HFFc6 (cell line): ENCODE measurements around the gene PTGER3. TPM values are rescaled to one million over a fixed set of nuclear protein-coding genes. Genes with fewer than 3 reads are reported as not detected.
"Not testable (repeated sequence)": the region's sequence is repeated elsewhere in the genome, so short reads cannot be mapped to it uniquely, and the experiment has no call there.

Experiments
- DNase-seq: peaks from one replicate; pipeline ENCODE4 v3.0.0-alpha.2; 2018
- H3K27ac Mint-ChIP-seq: 2 replicates; pipeline ENCODE4 v1.8.0; 2020; ENCODE audit warnings: mild to moderate bottlenecking, mixed read lengths
- H3K27me3 Mint-ChIP-seq: 2 replicates; pipeline ENCODE4 v1.8.0; 2021; ENCODE audit warnings: mild to moderate bottlenecking, moderate library complexity, mixed read lengths; ENCODE audit not compliant: insufficient read depth
- H3K36me3 Mint-ChIP-seq: 2 replicates; pipeline ENCODE4 v1.8.0; 2021; ENCODE audit warnings: low read depth, mixed read lengths
- H3K4me1 Mint-ChIP-seq: 2 replicates; pipeline ENCODE4 v1.8.0; 2020; ENCODE audit warnings: low read depth, mixed read lengths
- H3K4me3 Mint-ChIP-seq: 2 replicates; pipeline ENCODE4 v1.8.0; 2020; ENCODE audit warnings: mild to moderate bottlenecking, moderate library complexity, mixed read lengths
- H3K9me3 Mint-ChIP-seq: 2 replicates; pipeline ENCODE4 v1.8.0; 2020; ENCODE audit warnings: mild to moderate bottlenecking, mixed read lengths
- total RNA-seq, 6 experiments: library from RNA; stranded (reverse); fragmentation: NEBNext Ultra II Directional; extraction: Animal tissue kit (Norgen Biotek cat#: 25700); gene quantifications; 2 replicates in 1 of 6; 3 replicates in 5 of 6; pipeline ENCODE4 v1.2.3, GENCODE V29; 2021
- TF ChIP-seq, protein P1 (sequence below): fragments of 200-600 bp; sonication (generic); IDR thresholded peaks from 2 replicates; pipeline ENCODE4 v1.5.0; 2021; ENCODE audit warnings: antibody characterized with exemption, mild to moderate bottlenecking

Gene PTGER3
- total RNA-seq, 6 experiments from 2014 or later = 0.40 to 2.1 (median 0.54) TPM

DNA sequence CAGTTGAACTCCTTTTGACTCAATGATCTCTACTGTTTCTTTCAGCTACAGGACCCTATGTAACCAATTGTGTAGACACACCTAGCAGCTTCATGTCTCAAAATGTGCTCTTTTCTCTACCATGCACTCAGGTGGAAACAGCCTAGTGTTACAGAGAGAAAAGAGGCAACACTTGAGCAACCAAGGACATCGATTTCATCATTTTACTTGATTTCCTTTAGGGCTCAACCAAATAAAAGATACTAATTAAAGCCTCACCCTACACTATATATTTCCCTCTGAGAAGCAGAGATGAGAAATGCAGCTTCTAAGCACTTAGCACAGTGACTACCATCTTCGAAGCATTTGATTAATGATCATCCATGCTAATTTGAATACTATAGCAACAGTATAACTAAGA is 55.1 kb downstream of the PTGER3 start:
- DNase-seq = no peak

DNA sequence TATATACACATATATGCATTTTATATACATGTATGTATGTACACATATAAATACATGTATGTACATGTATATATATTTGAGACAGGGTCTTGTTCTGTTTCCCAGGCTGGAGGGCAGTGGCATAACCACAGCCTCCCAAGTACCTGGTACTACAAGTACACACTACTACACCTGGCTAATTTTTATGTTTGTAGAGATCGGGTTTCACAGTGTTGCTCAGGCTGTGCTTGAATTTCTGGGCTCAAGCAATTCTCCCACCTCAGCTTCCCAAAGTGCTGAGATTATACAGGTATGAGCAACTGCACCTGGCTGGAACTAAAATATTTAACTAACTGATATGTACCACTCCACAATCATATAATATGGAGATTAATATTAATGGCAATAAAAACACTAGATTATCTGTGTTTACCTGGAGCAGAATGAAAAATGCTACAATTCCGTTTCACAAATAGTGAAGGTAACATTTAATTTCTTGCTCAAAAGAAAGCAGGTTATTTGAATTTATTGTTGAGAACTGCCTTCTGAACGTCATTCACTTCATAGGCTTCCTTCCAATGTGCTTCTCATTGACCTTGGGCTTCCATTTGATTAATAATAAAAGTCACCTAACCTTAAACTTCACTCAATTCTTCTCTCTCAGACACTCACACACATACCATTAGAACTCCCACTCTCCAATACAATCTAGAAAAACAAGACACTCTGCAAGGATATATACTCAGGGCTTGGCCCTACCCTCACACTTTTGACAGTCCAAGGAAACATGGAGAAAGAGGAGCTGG is 57.0 kb downstream of the PTGER3 start:
- Mint-ChIP-seq H3K4me3 (no peak overlapping the region), H3K27me3 (peaks cover 4% of the 10 kb centered on the region; the same call in 1 of the 2 replicates), H3K27ac (no peak overlapping the region), H3K4me1 (no peaks in the 10 kb centered on the region), H3K36me3 (no peaks in the 10 kb centered on the region), H3K9me3 (no peaks in the 10 kb centered on the region)
- DNase-seq = no peak
- TF ChIP-seq, protein P1, sequence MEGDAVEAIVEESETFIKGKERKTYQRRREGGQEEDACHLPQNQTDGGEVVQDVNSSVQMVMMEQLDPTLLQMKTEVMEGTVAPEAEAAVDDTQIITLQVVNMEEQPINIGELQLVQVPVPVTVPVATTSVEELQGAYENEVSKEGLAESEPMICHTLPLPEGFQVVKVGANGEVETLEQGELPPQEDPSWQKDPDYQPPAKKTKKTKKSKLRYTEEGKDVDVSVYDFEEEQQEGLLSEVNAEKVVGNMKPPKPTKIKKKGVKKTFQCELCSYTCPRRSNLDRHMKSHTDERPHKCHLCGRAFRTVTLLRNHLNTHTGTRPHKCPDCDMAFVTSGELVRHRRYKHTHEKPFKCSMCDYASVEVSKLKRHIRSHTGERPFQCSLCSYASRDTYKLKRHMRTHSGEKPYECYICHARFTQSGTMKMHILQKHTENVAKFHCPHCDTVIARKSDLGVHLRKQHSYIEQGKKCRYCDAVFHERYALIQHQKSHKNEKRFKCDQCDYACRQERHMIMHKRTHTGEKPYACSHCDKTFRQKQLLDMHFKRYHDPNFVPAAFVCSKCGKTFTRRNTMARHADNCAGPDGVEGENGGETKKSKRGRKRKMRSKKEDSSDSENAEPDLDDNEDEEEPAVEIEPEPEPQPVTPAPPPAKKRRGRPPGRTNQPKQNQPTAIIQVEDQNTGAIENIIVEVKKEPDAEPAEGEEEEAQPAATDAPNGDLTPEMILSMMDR = no peak

More for the DNA sequence above, 55.1 kb downstream of the PTGER3 start:
- Mint-ChIP-seq H3K36me3 (no peaks in the 10 kb centered on the region), H3K27ac (no peak overlapping the region), H3K9me3 (no peaks in the 10 kb centered on the region), H3K27me3 (peaks cover 4% of the 10 kb centered on the region), H3K4me3 (no peak overlapping the region), H3K4me1 (no peaks in the 10 kb centered on the region)
- TF ChIP-seq, protein P1 = no peak

DNA sequence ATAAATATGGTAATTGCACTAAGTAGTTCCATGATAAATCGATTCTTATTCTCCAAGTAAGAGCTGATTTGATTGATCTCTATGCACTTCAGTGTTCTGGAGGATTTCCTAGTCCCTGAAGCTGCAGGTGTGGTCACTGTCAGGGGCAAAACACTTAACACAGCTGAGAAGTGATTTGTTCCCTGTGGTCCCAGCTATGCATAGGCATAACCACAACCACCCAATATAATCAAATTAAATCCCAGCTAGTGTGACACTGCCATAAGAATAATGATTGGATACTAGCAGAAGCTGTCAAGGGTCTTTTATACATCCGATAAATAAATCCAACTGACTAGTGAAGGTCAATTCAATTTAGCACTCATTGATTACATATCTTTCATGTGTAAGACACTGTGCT is 60.1 kb downstream of the PTGER3 start:
- no peaks in the 10 kb centered on the region for H3K27me3 Mint-ChIP-seq
- DNase-seq = no peak
- H3K4me3 Mint-ChIP-seq = no peak overlapping the region
- H3K27ac Mint-ChIP-seq = no peak overlapping the region
- no peaks in the 10 kb centered on the region for H3K4me1 Mint-ChIP-seq
- TF ChIP-seq, protein P1 = no peak
- H3K9me3 Mint-ChIP-seq = no peaks in the 10 kb centered on the region
- no peaks in the 10 kb centered on the region for H3K36me3 Mint-ChIP-seq

- H3K4me1 Mint-ChIP-seq, H3K27ac Mint-ChIP-seq, H3K36me3 Mint-ChIP-seq, H3K9me3 Mint-ChIP-seq, H3K27me3 Mint-ChIP-seq, H3K4me3 Mint-ChIP-seq, DNase-seq: not testable (repeated sequence)
These were observed 61.8 kb downstream of the PTGER3 start for GRCh38 chr1:70985776-70986225.

DNA sequence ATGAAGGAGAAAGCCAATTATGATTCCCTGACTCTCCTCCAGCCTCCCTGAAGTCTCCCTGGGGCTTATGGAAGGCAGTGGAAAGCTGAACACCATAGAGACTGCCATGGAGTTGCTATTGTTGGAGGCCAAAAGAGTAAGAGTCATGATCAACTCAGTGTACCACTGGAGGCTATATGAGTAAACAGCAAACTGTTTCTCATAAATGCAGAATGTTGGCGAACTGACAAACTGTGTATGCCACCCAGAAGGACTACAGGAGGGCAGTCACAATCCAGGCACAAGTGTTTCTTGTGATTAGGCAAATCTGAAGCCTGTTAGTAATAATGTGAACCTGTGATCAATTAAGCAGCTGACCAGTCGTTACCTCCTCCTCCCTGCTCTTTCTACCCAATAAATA is 62.3 kb downstream of the PTGER3 start:
- peak; percentile 13 for DNase-seq
- not testable (repeated sequence) for H3K27me3 Mint-ChIP-seq, H3K36me3 Mint-ChIP-seq, H3K27ac Mint-ChIP-seq, H3K4me1 Mint-ChIP-seq, H3K4me3 Mint-ChIP-seq, H3K9me3 Mint-ChIP-seq

GRCh38 chr1:70980361-70980760 is 67.3 kb downstream of the PTGER3 start:
- Mint-ChIP-seq H3K4me3 (no peak overlapping the region), H3K27me3 (no peaks in the 10 kb centered on the region; the same call in 1 of the 2 replicates), H3K27ac (no peak overlapping the region), H3K9me3 (peaks cover 8% of the 10 kb centered on the region; the same call in 1 of the 2 replicates), H3K36me3 (no peaks in the 10 kb centered on the region), H3K4me1 (no peaks in the 10 kb centered on the region)
- TF ChIP-seq, protein P1 = no peak
- DNase-seq = no peak
